HEK293 (cell line): ENCODE results near the gene NDST3.

ENCODE experiments used
- EGR2 ChIP-seq: fragments of 450-650 bp; formaldehyde crosslinking; IDR thresholded peaks from 2 replicates; pipeline ENCODE4 v1.5.1; 2016; ENCODE audit warnings: low read depth, missing biosample characterization, missing genetic modification characterization
- GLIS2 ChIP-seq: fragments of 450-650 bp; formaldehyde crosslinking; IDR thresholded peaks from 2 replicates; pipeline ENCODE4 v1.5.1; 2016; ENCODE audit warnings: missing biosample characterization, missing genetic modification characterization
- KLF9 ChIP-seq: fragments of 450-650 bp; formaldehyde crosslinking; IDR thresholded peaks from 2 replicates; pipeline ENCODE4 v1.5.1; 2016; ENCODE audit warnings: missing biosample characterization, missing genetic modification characterization, low read depth
- SCRT1 ChIP-seq: fragments of 450-650 bp; formaldehyde crosslinking; IDR thresholded peaks from 2 replicates; pipeline ENCODE4 v1.5.1; 2016; ENCODE audit warnings: missing biosample characterization, missing genetic modification characterization, borderline replicate concordance
- TRIM28 ChIP-seq: IDR thresholded peaks from 2 replicates; pipeline ENCODE4 v1.6.1; 2011; ENCODE audit warnings: low read length, control low read depth, borderline replicate concordance
- TSHZ1 ChIP-seq: fragments of 450-650 bp; formaldehyde crosslinking; IDR thresholded peaks from 2 replicates; pipeline ENCODE4 v1.5.1; 2016; ENCODE audit warnings: missing biosample characterization, missing genetic modification characterization, borderline replicate concordance
- ZBTB11 ChIP-seq: fragments of 450-650 bp; formaldehyde crosslinking; conservative IDR thresholded peaks from 2 replicates; pipeline ENCODE4 v1.5.1; 2016; ENCODE audit warnings: low read depth, missing biosample characterization, missing genetic modification characterization
- ZFP41 ChIP-seq: fragments of 450-650 bp; formaldehyde crosslinking; IDR thresholded peaks from 2 replicates; pipeline ENCODE4 v1.5.1; 2016; ENCODE audit warnings: missing biosample characterization, missing genetic modification characterization, borderline replicate concordance
- ZNF169 ChIP-seq: fragments of 450-650 bp; formaldehyde crosslinking; IDR thresholded peaks from 2 replicates; pipeline ENCODE4 v1.5.1; 2016; ENCODE audit warnings: missing biosample characterization, missing genetic modification characterization
- ZNF214 ChIP-seq: fragments of 450-650 bp; formaldehyde crosslinking; IDR thresholded peaks from 2 replicates; pipeline ENCODE4 v1.5.1; 2017; ENCODE audit warnings: missing biosample characterization, mild to moderate bottlenecking, missing genetic modification characterization, borderline replicate concordance
- ZNF221 ChIP-seq: fragments of 450-650 bp; formaldehyde crosslinking; IDR thresholded peaks from 2 replicates; pipeline ENCODE4 v1.5.1; 2017; ENCODE audit warnings: missing biosample characterization, missing genetic modification characterization, borderline replicate concordance
- ZNF311 ChIP-seq: fragments of 450-650 bp; formaldehyde crosslinking; IDR thresholded peaks from 2 replicates; pipeline ENCODE4 v1.5.1; 2017; ENCODE audit warnings: missing biosample characterization, missing genetic modification characterization, borderline replicate concordance
- ZNF324 ChIP-seq: fragments of 450-650 bp; formaldehyde crosslinking; IDR thresholded peaks from 2 replicates; pipeline ENCODE4 v1.5.1; 2016; ENCODE audit warnings: missing biosample characterization, missing genetic modification characterization
- ZNF416 ChIP-seq: fragments of 450-650 bp; formaldehyde crosslinking; IDR thresholded peaks from 2 replicates; pipeline ENCODE4 v1.5.1; 2016; ENCODE audit warnings: missing biosample characterization, missing genetic modification characterization
- ZNF48 ChIP-seq: fragments of 450-650 bp; formaldehyde crosslinking; IDR thresholded peaks from 2 replicates; pipeline ENCODE4 v1.5.1; 2016; ENCODE audit warnings: missing biosample characterization, missing genetic modification characterization
- ZNF513 ChIP-seq: fragments of 450-650 bp; IDR thresholded peaks from 2 replicates; pipeline ENCODE4 v1.5.1; 2018; ENCODE audit warnings: missing biosample characterization, missing genetic modification characterization
- ZNF548 ChIP-seq: fragments of 450-650 bp; formaldehyde crosslinking; IDR thresholded peaks from 2 replicates; pipeline ENCODE4 v1.5.1; 2016; ENCODE audit warnings: missing biosample characterization, missing genetic modification characterization
- ZNF585B ChIP-seq: fragments of 450-650 bp; formaldehyde crosslinking; IDR thresholded peaks from 2 replicates; pipeline ENCODE4 v1.5.1; 2016; ENCODE audit warnings: missing biosample characterization, missing genetic modification characterization
- ZNF610 ChIP-seq: fragments of 450-650 bp; formaldehyde crosslinking; IDR thresholded peaks from 2 replicates; pipeline ENCODE4 v1.5.1; 2016; ENCODE audit warnings: missing biosample characterization, missing genetic modification characterization, borderline replicate concordance
- ZNF626 ChIP-seq: fragments of 450-650 bp; sonication (Bioruptor Pico); formaldehyde crosslinking; IDR thresholded peaks from 2 replicates; pipeline ENCODE4 v1.5.1; 2018; ENCODE audit warnings: missing biosample characterization, missing genetic modification characterization, inconsistent platforms
- ZNF654 ChIP-seq: fragments of 450-650 bp; formaldehyde crosslinking; IDR thresholded peaks from 2 replicates; pipeline ENCODE4 v1.5.1; 2016; ENCODE audit warnings: low read depth, missing biosample characterization, missing genetic modification characterization
- ZNF777 ChIP-seq: fragments of 450-650 bp; formaldehyde crosslinking; IDR thresholded peaks from 2 replicates; pipeline ENCODE4 v1.5.1; 2017; ENCODE audit warnings: missing biosample characterization, missing genetic modification characterization, borderline replicate concordance
- TF ChIP-seq, protein P1 (sequence below): fragments of 450-650 bp; formaldehyde crosslinking; IDR thresholded peaks from 2 replicates; pipeline ENCODE4 v1.5.1; 2016; ENCODE audit warnings: missing biosample characterization, missing genetic modification characterization
- TF ChIP-seq, protein P2 (sequence below): fragments of 450-650 bp; formaldehyde crosslinking; IDR thresholded peaks from 2 replicates; pipeline ENCODE4 v1.5.0; 2017; ENCODE audit warnings: missing biosample characterization, missing genetic modification characterization, borderline replicate concordance

The NDST3 gene

GRCh38 chr4:118033148-118034052, 886 bp upstream of the NDST3 start (continued):
- TF ChIP-seq TSHZ1 (tag by site-specific recombination) (no peak), ZNF169 (no peak), ZNF311 (no peak), ZNF416 (tag by site-specific recombination) (no peak), EGR2 (no peak), SCRT1 (tag by site-specific recombination) (no peak), ZNF513 (no peak), ZBTB11 (tag by site-specific recombination) (peak; percentile 28; the same call in 1 of the 2 replicates), ZNF548 (no peak), ZNF221 (tag by site-specific recombination) (no peak), ZNF777 (tag by site-specific recombination) (no peak), ZNF610 (tag by site-specific recombination) (no peak), ZNF585B (tag by site-specific recombination) (no peak), ZNF654 (tag by site-specific recombination) (no peak), TRIM28 (no peak), ZNF48 (tag by site-specific recombination) (no peak), ZNF626 (tag by site-specific recombination) (no peak), ZNF324 (tag by site-specific recombination) (no peak), GLIS2 (no peak), KLF9 (tag by site-specific recombination) (no peak), ZFP41 (tag by site-specific recombination) (no peak), ZNF214 (tag by site-specific recombination) (no peak)
- TF ChIP-seq, protein P1, sequence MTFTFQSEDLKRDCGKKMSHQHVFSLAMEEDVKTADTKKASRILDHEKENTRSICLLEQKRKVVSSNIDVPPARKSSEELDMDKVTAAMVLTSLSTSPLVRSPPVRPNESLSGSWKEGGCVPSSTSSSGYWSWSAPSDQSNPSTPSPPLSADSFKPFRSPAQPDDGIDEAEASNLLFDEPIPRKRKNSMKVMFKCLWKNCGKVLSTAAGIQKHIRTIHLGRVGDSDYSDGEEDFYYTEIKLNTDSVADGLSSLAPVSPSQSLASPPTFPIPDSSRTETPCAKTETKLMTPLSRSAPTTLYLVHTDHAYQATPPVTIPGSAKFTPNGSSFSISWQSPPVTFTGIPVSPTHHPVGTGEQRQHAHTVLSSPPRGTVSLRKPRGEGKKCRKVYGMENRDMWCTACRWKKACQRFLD (tag by site-specific recombination): no peak
- TF ChIP-seq, protein P2, sequence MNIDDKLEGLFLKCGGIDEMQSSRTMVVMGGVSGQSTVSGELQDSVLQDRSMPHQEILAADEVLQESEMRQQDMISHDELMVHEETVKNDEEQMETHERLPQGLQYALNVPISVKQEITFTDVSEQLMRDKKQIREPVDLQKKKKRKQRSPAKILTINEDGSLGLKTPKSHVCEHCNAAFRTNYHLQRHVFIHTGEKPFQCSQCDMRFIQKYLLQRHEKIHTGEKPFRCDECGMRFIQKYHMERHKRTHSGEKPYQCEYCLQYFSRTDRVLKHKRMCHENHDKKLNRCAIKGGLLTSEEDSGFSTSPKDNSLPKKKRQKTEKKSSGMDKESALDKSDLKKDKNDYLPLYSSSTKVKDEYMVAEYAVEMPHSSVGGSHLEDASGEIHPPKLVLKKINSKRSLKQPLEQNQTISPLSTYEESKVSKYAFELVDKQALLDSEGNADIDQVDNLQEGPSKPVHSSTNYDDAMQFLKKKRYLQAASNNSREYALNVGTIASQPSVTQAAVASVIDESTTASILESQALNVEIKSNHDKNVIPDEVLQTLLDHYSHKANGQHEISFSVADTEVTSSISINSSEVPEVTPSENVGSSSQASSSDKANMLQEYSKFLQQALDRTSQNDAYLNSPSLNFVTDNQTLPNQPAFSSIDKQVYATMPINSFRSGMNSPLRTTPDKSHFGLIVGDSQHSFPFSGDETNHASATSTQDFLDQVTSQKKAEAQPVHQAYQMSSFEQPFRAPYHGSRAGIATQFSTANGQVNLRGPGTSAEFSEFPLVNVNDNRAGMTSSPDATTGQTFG (tag by site-specific recombination): no peak
